8988T (cell line): ENCODE measurements around the gene TTC12.

Experiments used
- DNase-seq: peaks from one replicate; pipeline ENCODE4 v3.0.0; 2011

The TTC12 gene

GRCh38 chr11:113332023-113332422 lies 17.6 kb downstream of the TTC12 start:
- DNase-seq = no peak

DNA sequence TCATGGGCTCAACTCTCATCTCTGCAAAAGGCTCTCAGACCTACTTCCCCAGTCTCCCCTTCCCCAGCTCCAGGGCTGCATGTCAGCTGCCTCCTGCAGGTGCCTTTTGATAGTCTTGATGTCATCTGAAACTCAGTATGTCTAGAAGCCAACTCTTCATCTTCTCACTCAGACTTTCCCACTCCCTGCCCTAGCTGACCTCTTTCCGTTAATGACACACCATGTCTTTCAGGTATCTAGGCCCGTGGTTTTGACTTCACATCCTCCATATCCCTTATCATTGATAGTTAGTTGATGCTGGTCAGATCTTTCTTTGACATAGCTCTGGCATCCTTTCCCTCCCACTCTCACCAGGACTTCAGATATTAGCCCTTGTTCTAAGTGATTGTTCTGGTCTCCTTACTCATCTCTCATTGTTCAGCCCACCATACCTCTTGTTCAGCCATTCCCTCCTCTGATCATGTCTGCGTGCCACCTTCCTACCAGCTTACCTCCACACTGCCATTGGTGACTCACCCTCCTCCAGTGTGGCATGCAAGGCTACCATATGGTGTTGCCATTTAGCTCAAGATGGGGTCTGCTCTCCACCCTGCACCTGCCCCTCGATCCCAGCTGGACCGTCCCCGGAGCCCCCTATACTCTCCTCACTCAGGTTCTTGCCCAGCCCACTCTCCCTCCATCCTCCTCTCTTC lies 18.4 kb downstream of the TTC12 start:
- no peak for DNase-seq

DNA sequence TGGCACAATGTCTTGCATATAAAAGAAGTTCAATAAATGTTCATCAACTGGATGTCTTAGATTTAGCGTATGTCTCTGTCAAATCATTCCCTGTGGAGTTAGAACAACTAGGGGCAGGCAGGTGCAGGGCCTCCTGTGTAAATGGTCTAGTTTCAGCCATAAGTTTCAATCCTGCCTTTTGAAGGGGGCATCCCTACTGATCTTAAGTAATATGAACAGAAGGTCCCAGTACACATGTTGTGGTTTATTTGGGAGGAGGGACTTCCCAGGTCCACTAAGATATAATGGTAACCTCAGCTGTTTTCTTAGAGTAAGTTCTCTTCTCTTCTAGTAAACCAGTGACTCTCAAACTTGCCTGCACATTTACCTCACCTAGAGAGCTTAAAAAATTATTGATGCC lies 19.8 kb downstream of the TTC12 start:
- no peak for DNase-seq

DNA sequence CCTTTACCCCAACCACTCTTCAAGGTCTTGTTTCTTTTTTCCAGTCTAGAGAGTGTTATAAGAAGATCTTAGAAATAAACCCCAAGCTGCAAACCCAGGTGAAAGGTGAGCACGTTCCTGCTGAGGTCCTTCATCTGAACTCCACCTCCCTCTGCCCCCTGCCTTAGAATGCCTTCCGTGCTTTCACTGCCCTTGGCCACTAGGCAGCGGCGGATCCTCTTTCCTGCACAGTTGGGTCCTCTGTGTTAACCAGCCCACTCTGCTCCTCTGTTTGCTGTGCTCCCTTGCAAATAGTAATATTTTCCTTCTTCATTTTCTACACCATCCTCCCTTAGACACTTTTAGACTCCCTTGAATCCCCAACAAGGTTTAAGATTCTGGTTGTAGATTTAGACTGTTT lies 24.3 kb downstream of the TTC12 start:
- no peak for DNase-seq

DNA sequence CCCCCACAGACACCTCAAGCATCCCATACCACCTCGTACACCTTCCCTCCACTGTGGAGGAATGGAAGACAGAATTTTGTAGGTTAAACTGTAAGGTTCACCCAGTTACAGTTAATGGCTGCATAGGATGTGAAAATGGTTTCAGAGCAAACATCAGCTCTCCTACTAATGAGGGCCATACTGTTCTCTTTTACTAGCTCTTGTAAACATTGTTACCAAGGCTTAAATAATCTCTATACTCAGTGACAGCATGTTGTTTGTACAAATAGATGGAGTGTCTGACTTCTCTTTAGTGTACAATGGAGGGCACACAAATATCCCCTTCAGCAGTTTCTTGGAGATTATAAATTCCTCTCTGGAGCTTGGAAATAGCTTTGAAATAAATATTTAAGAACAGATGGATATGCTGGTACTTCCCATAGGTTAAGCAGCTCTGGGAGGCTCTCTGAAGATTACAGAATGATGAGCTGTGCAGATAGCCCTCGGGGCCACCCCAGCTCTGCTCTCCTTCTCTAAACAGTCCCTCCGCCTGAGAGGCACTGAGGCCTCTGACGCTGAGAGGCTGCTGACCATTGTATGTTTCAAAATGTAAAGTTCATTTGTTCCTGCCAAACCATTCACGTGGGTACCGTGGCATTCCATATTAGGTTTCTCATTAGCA lies 25.7 kb downstream of the TTC12 start:
- DNase-seq = no peak

DNA sequence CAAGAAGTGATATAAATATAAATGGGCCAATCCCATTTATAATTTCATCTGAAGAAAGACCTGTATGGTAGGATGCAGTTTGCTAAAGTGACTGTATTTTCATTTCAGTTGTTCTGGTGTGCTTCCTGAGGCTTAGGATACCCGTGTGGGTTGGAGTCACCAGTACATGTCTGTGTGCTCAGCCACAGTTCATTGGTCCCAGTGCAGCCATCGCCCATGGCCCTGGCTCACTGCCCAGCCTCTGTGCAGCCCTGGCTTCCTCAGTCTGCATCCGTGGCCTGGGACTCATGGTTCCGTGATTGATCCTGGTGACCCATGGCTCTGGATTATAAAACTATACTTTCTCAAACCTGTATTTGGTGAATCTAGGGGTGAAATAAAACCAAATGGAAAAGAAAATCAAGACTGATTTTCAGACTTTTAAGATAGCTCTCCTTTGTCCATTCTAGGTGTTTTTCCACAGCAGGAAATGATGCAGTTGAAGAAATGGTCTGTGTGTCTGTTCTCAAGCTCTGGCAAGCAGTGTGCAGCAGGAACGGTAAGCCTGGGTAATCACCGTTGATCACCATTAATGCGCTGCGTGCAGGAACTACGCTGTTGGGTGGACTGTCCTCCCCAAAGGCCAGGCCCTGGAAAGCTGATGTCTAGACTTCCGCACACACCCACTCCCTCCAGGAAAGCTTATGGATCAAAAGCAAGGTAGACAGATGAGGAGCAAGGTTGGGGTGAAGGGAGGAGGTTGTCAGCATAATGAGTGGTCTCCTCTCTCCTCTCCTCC lies 27.2 kb downstream of the TTC12 start:
- DNase-seq = no peak

DNA sequence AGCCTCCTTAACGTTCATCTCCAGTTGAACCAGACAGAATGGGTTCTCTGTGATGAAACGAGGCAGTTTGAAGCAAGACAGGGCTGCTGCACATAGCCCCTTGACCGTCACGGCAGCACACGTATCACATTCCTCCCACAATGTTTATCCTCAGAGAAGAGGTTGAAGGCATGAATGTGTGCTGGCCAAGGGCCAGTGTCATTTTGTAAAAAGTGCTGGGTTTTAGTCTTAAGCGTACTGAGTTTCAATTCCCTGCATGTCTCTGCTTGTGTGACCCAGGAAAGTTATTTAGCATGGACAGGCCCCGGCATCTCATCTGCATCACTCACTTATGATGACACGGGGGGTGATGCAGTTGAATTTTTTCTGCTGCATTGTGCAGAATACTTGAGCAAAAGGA lies 31.6 kb downstream of the TTC12 start:
- DNase-seq = no peak

- no peak for DNase-seq
Observed at GRCh38 chr11:113349528-113349927, 35.1 kb downstream of the TTC12 start.

- no peak for DNase-seq
Observed at GRCh38 chr11:113350336-113351067, 36.1 kb downstream of the TTC12 start.

- no peak for DNase-seq
Observed at GRCh38 chr11:113351068-113351450, 36.7 kb downstream of the TTC12 start.

DNA sequence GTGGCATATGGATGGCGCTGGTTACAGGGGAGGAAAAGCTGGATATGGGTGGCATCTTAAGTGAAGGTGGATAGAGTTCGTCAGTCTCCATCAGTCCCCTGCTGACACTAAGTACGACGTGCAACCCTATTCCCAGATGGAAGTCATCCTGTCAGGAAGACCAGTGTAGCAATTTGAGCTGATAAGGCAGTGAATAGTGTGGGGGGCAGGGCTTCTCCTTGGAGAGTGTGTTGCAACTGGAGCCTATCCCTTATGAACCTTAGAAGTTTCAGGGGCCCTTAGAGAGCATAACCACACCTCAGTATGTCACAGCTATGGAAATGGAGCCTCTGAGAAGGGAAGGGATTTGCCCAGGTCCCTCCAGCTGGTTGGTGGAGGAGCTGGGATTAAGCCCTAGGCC lies 37.1 kb downstream of the TTC12 start:
- DNase-seq = no peak

- no peak for DNase-seq
Observed at GRCh38 chr11:113356203-113356602, 41.8 kb downstream of the TTC12 start.

GRCh38 chr11:113363406-113363805 lies 49.0 kb downstream of the TTC12 start:
- DNase-seq = no peak

DNA sequence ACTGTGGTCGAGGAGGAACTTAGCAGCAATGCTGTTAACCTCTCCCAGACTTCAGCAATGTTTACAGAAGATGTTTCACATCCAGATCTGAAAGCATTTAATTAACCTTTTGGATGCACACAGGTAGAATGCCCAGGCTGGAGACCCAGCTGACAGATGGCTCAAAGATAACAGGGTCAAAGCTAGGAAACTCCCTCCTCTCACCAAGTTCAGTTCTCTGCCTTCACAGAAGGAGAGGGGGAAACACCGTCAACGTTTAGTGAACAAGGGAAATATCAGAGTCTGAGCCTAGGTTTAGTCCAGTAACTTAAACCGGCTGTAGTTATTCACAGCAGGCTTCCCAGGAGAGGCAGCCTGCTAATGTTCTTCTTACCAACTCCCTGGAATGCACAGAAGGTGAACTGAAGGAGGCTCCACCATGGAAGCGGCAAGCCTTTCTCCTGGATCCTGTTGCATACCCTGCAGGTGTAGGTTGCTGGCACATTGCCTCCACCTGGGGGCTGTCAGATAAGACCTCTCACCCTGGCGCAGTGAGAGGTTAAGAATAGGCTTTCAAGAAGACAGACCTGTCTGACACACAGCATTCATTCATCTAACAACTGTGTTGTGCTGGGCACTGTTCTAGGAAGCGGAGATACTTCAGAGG lies 49.7 kb downstream of the TTC12 start:
- DNase-seq = no peak

DNA sequence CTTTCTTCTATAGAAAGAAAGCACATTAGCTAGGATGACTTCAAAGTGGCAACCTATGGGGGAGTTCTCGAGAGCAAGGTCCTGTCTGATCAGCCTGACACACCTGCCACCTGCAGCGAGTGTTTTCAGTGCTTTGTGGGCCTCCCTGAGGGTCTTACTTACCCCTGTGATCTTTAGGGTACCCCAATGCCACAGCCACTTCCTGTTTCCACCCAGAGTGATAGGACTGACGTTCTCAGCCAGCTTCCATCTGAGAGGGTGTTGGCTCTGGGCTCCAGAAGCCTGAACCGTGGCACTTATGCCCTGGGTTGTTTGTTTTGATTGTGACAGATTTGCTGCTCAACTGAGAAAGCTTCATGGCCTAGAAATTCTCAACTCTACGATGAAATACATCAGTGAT lies 51.5 kb downstream of the TTC12 start:
- no peak for DNase-seq

DNA sequence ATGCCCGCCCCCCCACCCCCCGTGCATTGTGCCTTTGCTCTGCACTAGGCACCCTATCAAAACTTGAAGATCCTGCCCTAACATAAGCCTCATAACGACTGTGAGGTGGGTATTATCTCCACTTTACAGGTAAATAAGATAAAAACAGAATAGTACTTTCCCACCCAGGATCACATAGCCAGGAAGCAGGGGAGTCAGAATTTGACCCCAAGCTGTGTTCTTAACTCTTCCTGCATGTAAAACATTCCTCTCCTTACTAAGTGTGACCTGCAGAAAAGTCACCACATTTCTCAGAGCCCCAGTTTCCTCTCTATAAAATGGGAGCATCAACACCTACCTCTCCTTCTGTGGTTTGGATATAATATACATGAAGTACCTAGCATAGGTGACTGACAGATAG lies 55.0 kb downstream of the TTC12 start:
- DNase-seq = no peak

GRCh38 chr11:113370634-113371033 lies 56.3 kb downstream of the TTC12 start:
- no peak for DNase-seq

DNA sequence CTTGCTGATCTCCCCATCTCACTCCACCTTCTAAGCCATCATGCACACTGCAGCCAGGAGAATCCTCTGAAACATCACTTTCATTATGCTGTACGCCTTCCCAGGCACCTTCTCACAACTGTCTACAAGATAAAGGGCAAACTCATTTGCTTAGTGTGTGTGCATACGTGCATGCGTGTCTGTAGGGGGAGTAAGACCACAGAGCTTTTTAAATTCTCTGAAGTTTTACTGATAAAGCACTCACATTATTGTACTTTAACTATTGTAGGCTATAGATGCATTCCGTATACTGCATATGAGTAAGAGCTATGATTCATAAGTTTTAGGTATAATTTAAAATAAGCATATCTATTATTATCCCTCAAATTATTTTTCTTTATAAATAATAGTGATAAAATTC lies 57.9 kb downstream of the TTC12 start:
- DNase-seq = no peak

GRCh38 chr11:113373306-113373705 lies 58.9 kb downstream of the TTC12 start:
- no peak for DNase-seq

DNA sequence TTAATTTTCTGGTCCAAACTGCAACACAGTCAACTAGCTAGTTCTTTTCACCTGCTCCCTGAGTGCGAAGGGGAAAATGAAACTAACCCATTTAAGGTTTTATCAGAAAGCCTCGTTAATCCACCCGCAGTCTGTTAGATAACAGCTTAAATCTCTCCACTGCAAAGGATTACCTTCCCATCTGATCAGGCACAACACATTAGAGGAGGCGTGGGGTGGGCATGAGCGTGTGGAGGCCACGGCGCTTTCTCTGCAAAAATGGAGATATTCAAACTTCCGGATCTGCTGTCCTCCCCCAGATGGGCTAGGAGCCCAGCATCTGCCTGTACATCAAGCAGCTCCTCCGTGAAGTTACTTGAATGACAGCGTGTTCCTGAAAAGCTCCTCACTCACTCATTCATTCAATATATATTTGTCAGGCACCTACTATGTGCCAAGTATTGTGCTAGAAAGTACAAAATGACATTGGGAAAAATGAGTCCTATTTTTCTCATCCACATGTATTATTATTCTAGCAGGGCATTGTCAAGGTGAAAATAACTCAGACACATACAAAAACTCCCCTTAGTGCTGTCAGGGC lies 59.7 kb downstream of the TTC12 start:
- no peak for DNase-seq

DNA sequence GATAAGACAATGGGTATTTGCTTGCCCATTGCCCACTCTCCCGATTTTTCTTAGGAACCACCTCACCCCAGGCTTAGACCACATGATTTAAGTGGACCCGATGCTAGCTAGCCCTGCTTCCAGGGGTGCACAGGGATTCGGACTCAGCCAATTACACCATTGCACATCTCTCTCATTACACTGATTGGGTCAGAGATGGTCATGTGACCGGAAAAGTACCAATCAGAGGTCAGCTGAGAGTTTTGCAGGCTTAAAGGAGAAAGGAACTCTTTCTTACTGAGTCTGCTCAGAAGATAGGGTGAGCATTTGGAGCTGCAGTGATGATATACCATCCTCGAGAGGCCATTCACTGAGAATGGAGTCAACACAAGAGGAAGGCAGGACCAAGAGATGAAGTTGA lies 61.0 kb downstream of the TTC12 start:
- DNase-seq = no peak

DNA sequence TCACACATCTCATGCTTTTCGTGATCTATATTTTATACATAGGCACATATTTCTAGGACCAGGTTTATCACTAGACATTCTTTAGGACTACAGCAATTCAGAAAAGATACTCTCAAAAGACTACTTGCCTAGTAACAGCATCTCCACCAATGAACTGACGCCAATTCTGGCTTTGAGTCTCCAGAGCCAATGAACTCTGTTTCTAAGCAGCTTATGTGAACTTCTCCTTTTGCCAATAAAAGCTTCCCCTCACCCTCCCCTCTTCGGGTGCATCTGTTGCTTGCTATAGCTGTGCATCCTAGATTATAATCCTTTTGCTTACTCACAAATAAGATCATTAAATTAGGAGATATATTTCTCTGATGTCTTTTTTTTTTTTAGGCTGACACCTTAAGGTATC lies 61.8 kb downstream of the TTC12 start:
- DNase-seq = no peak
